ENCODE measurements around the gene TSEN2. TPM values are rescaled to one million over a fixed set of nuclear protein-coding genes. Genes with fewer than 3 reads are reported as not detected.

The TSEN2 gene
- polyA plus RNA-seq, 1 experiment = 11.0 TPM

GRCh38 chr3:12495749-12496452 is 11.6 kb downstream of the TSEN2 start:
- Histone ChIP-seq H3K4me3 (ENCODE audit: low read depth, low read length) (no peak overlapping the region), H3K27ac (ENCODE audit: low read depth, low read length) (no peak overlapping the region), H3K27me3 (ENCODE audit: control insufficient read depth, insufficient read depth, low read length) (no peaks in the 10 kb centered on the region), H3K9me3 (ENCODE audit: control insufficient read depth, insufficient read depth, low read length) (no peaks in the 10 kb centered on the region)
- POLR2A ChIA-PET = no interaction called here
- CTCF ChIA-PET = interaction anchor here (1.2 kb wide), 1 partner anchor 12 kb away, joined by 5 read pairs; the partner anchor contains the start of gene TSEN2
- TF ChIP-seq CTCF (IDR thresholded peaks at IDR 0.05; ENCODE audit: low read depth, low read length) = no peak
- DNase-seq (ENCODE audit: low read depth, low spot score) = no peak

GRCh38 chr3:12496453-12496761 is 12.1 kb downstream of the TSEN2 start:
- no peak for DNase-seq (ENCODE audit: low read depth, low spot score)
- H3K4me3 ChIP-seq (ENCODE audit: low read depth, low read length) = no peak overlapping the region
- no peaks in the 10 kb centered on the region for H3K9me3 ChIP-seq (ENCODE audit: control insufficient read depth, insufficient read depth, low read length)
- TF ChIP-seq CTCF (IDR thresholded peaks at IDR 0.05; ENCODE audit: low read depth, low read length) = no peak
- H3K27me3 ChIP-seq (ENCODE audit: control insufficient read depth, insufficient read depth, low read length) = no peaks in the 10 kb centered on the region
- CTCF ChIA-PET = no interaction called here
- no peak overlapping the region for H3K27ac ChIP-seq (ENCODE audit: low read depth, low read length)
- POLR2A ChIA-PET = no interaction called here

GRCh38 chr3:12499474-12499873 is 15.2 kb downstream of the TSEN2 start:
- CTCF ChIA-PET = no interaction called here
- Histone ChIP-seq H3K27me3 (ENCODE audit: control insufficient read depth, insufficient read depth, low read length) (no peaks in the 10 kb centered on the region), H3K9me3 (ENCODE audit: control insufficient read depth, insufficient read depth, low read length) (no peaks in the 10 kb centered on the region), H3K4me3 (ENCODE audit: low read depth, low read length) (no peak overlapping the region), H3K27ac (ENCODE audit: low read depth, low read length) (no peak overlapping the region)
- no peak for TF ChIP-seq CTCF (IDR thresholded peaks at IDR 0.05; ENCODE audit: low read depth, low read length)
- DNase-seq (ENCODE audit: low read depth, low spot score) = no peak
- POLR2A ChIA-PET = no interaction called here

- no peak for TF ChIP-seq CTCF (IDR thresholded peaks at IDR 0.05; ENCODE audit: low read depth, low read length)
- Histone ChIP-seq H3K4me3 (ENCODE audit: low read depth, low read length) (no peak overlapping the region), H3K9me3 (ENCODE audit: control insufficient read depth, insufficient read depth, low read length) (no peaks in the 10 kb centered on the region), H3K27me3 (ENCODE audit: control insufficient read depth, insufficient read depth, low read length) (no peaks in the 10 kb centered on the region), H3K27ac (ENCODE audit: low read depth, low read length) (peak overlapping the region; percentile 69)
- peak; percentile 44 for DNase-seq (ENCODE audit: low read depth, low spot score)
- ChIA-PET CTCF (interaction anchor here (2.3 kb wide), 1 partner anchor 366 kb away, joined by 7 read pairs; no protein-coding TSS in a partner anchor), POLR2A (interaction anchor here (1.1 kb wide), 1 partner anchor 16 kb away, joined by 3 read pairs; no protein-coding TSS in a partner anchor)
These were observed 17.2 kb downstream of the TSEN2 start for GRCh38 chr3:12501360-12502020.
